Renal pelvis (tissue), 4 donors: ENCODE data around the gene CAD. TPM values are rescaled to one million over a fixed set of nuclear protein-coding genes. Genes with fewer than 3 reads are reported as not detected.

Source experiments
- DNase-seq: peaks from one replicate; pipeline ENCODE4 v3.0.0-alpha.2; 2013
- polyA plus RNA-seq, 3 donors: library from polyadenylated mRNA; unstranded; fragments of 120-200 nt; gene quantifications; one replicate each; pipeline ENCODE4 v1.2.1, GENCODE V29; 2013; ENCODE audit not compliant: insufficient read length in 3 of 3

CAD gene
- polyA plus RNA-seq, 3 donors = 58.5 to 59.9 (median 58.9) TPM

GRCh38 chr2:27278010-27278409, 60.8 kb downstream of the CAD start:
- no peak for DNase-seq

DNA sequence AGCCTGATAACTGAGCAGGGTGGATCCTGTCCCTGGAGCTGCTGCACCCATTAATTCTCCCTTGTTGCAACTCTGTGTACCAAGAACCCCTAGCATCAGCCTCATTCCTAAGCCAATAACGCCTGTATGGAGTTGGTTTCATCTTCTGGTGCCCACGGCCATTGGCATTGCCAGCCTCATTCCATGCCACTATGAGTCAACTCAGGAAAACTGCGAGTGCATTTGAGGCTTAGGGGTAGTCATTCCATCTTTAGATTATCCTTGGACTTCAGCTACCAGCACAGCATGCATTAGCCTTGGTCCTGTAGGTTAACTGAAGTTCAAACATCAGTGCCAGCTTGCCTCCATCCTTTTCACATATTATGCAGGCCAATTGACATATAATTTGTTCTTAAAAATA, 63.7 kb downstream of the CAD start:
- DNase-seq = no peak

GRCh38 chr2:27281442-27281841, 64.3 kb downstream of the CAD start:
- no peak for DNase-seq

DNA sequence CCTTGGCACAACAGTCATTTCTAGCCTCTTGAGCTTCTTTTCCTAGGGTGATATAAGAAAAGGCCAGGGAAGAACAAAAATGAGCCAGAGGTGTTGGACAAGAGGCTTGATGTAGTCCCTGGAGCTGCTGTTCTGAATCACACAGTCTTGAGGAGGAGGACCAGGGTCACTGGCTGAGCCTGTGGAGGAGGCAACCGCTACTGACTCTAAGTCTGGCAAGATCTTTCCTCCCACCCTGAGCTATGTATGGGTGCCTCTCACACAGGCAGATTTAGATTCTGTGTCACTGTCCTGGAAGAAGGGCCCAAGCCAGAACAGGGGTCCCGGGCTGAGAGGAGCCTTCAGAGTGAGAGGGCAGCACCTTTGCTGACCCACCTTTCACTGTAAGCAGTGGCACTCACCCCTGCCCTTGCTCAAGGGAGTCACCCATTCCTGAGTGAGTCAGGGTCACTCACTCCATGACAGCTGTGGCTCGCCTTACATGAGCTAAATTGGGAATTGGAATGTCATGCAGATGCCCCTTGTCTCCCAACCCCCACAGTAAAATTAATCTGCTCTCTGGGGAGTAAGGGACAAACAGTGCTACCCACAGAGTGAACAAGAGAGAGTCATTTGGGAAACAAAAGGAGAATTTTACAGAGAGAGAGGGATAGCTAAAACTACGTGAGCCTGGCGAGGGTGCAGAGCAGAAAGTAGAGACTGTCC, 64.8 kb downstream of the CAD start, which contains the start of gene TRIM54:
Gene TRIM54, plus strand, starts transcription at position 575 of the 705 bp plus-strand sequence. CDS start 303 bp downstream, outside the sequence.
- DNase-seq = no peak

DNA sequence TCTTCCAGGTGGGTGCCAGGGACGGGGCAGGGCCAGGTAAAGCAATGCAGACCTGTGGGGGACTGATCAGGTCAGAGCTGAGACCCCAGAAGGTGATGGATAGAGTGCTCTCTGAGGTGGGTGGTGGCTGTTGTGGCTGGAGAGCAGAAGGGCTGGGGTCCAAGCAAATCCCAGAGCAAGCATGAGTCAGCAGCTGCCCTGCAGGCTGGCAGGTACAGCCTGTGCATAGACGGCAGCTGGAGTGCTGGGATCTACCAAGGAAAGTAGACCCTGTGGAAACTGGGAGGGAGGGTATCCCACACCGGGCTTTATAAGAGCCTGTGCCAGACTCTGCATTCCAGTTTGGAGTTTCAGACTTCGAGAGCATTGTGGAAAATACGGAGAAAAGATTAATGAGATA, 65.7 kb downstream of the CAD start:
- DNase-seq = no peak

DNA sequence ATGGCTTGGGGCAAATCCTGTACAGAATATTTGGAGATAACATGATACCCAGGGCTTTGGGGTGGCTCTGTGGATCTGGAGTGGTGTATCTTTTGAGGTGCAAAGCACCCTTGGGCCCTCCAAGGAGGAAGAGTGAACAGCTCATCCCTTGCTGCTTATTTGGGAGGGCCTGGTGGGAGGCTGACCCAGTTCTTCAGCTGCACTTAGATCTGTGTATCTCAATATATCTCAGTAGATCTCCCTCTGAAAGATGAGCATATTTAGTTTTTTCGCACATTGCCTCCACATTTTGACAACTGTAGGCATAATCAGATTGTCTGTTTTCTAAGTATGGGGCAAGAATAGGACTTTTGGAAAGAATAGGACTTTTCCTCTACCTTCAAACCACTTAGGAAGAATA, 67.8 kb downstream of the CAD start:
- DNase-seq = no peak

DNA sequence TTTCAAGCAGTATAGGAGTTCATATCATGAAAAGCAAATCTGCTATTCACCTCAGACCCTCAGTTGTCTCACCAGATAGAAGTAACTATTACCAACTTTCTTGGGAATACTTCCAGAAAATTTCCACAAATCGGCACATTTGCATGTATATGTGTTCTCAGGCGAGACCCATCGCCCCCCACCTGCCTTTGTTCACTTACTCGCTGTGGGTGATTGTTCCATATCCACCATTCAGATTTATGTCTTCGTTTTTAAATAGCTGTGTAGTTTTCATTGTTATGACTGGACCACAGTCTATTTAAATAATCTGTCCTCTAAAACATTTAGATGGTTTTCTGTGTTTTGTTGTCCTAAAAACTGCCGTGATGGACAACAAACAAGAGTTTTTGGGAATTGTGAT, 68.3 kb downstream of the CAD start:
- no peak for DNase-seq

GRCh38 chr2:27288610-27289009, 71.4 kb downstream of the CAD start:
- no peak for DNase-seq

DNA sequence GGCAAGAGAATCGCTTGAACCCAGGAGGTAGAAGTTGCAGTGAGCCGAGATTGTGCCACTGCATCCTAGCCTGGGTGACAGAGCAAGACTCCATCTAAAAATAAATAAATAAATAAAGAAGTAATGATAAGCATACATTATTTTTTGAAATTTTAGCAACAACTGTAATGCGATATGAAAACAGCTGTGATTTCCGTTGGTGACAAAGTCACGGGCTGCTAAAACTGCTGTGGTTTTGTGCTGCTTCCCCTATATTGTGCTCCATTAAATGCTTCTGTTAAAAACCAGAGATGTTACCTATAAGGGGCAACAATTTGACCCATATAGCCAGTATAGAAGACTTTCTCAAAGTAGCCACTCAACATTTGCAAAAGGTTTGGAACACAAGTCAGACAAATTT, 73.4 kb downstream of the CAD start:
- no peak for DNase-seq

- no peak for DNase-seq
These were observed 74.7 kb downstream of the CAD start for GRCh38 chr2:27291865-27292264.

Other genes with a start within 250 kb of the CAD start
- gene MAPRE3, start 246.7 kb upstream of the CAD start, polyA plus RNA-seq = 10 to 100 TPM; 12.9 to 17.5 (median 14.3) TPM
- gene TMEM214, start 184.4 kb upstream of the CAD start, polyA plus RNA-seq = 10 to 100 TPM; 62.3 to 68.9 (median 66.7) TPM
- gene AGBL5, start 165.7 kb upstream of the CAD start, polyA plus RNA-seq = 10 to 100 TPM; 67.1 to 68.4 (median 67.5) TPM
- gene OST4, start 145.7 kb upstream of the CAD start, polyA plus RNA-seq = 100 to 1,000 TPM; 228 to 288 (median 247) TPM
- 100 to 1,000 TPM in 2 of 3 donors, 10 to 100 TPM in 1; 70.9 to 135 (median 102) TPM for gene EMILIN1, start 138.8 kb upstream of the CAD start, polyA plus RNA-seq
- 10 to 100 TPM; 57.6 to 62.8 (median 60.6) TPM for gene KHK, start 130.6 kb upstream of the CAD start, polyA plus RNA-seq
- gene CGREF1, start 98.2 kb upstream of the CAD start, polyA plus RNA-seq = 1 to 10 TPM; 5.7 to 8.1 (median 7.5) TPM
- 1 to 10 TPM; 1.3 to 2.5 (median 1.4) TPM for gene ABHD1, start 93.6 kb upstream of the CAD start, polyA plus RNA-seq
- gene PREB, start 82.7 kb upstream of the CAD start, polyA plus RNA-seq = 10 to 100 TPM; 49.2 to 59.0 (median 51.6) TPM
- not detected for gene PRR30, start 78.0 kb upstream of the CAD start, polyA plus RNA-seq
- gene TCF23, start 68.4 kb upstream of the CAD start, polyA plus RNA-seq = under 1 TPM; 0.50 to 0.66 (median 0.55) TPM
- gene ATRAID, start 5.3 kb upstream of the CAD start, polyA plus RNA-seq = 100 to 1,000 TPM; 158 to 166 (median 164) TPM
- 10 to 100 TPM; 46.6 to 56.2 (median 48.8) TPM for gene SLC5A6, start 5.1 kb upstream of the CAD start, polyA plus RNA-seq
- 10 to 100 TPM in 2 of 3 donors, 1 to 10 TPM in 1; 7.6 to 13.2 (median 10.8) TPM for gene SLC30A3, start 45.7 kb downstream of the CAD start, polyA plus RNA-seq
- 1 to 10 TPM in 2 of 3 donors, under 1 TPM in 1; 0.60 to 2.6 (median 1.4) TPM for gene DNAJC5G, start 58.1 kb downstream of the CAD start, polyA plus RNA-seq
- gene TRIM54, start 65.1 kb downstream of the CAD start, polyA plus RNA-seq = 1 to 10 TPM; 4.4 to 8.2 (median 7.6) TPM
- gene UCN, start 91.1 kb downstream of the CAD start, polyA plus RNA-seq = 1 to 10 TPM in 2 of 3 donors, under 1 TPM in 1; 0.62 to 1.6 (median 1.0) TPM
- 10 to 100 TPM; 72.3 to 89.1 (median 88.3) TPM for gene MPV17, start 105.7 kb downstream of the CAD start, polyA plus RNA-seq
- 10 to 100 TPM; 69.1 to 80.2 (median 79.8) TPM for gene GTF3C2, start 139.4 kb downstream of the CAD start, polyA plus RNA-seq
- 10 to 100 TPM; 52.5 to 55.1 (median 53.0) TPM for gene EIF2B4, start 153.0 kb downstream of the CAD start, polyA plus RNA-seq
- 100 to 1,000 TPM; 108 to 121 (median 109) TPM for gene SNX17, start 153.2 kb downstream of the CAD start, polyA plus RNA-seq
- 10 to 100 TPM; 23.7 to 27.3 (median 24.6) TPM for gene ZNF513, start 163.4 kb downstream of the CAD start, polyA plus RNA-seq
- gene PPM1G, start 192.2 kb downstream of the CAD start, polyA plus RNA-seq = 100 to 1,000 TPM in 1 of 3 donors, 10 to 100 TPM in 2; 91.2 to 107 (median 96.4) TPM
- gene NRBP1, start 211.3 kb downstream of the CAD start, polyA plus RNA-seq = 100 to 1,000 TPM; 128 to 141 (median 133) TPM
- 10 to 100 TPM in 1 of 3 donors, 1 to 10 TPM in 2; 6.1 to 10.6 (median 9.5) TPM for gene KRTCAP3, start 225.0 kb downstream of the CAD start, polyA plus RNA-seq